H9 (cell line): ENCODE measurements around the gene CABP7. TPM values are rescaled to one million over a fixed set of nuclear protein-coding genes. Genes with fewer than 3 reads are reported as not detected.

Source experiments
- DNase-seq: peaks from one replicate; pipeline ENCODE4 v3.0.0-alpha.2; 2017
- H2AFZ ChIP-seq: one replicate; pipeline ENCODE4 v1.6.1; 2013; ENCODE audit warnings: mild to moderate bottlenecking, low read length, control low read depth, moderate library complexity
- H2AK5ac ChIP-seq: 2 replicates; pipeline ENCODE4 v1.6.1; 2013; ENCODE audit warnings: low read length, control low read depth, mixed read lengths; ENCODE audit not compliant: insufficient read length
- H2BK120ac ChIP-seq: one replicate; pipeline ENCODE4 v1.6.1; 2013; ENCODE audit warnings: low read depth, mild to moderate bottlenecking, low read length, control low read depth, inconsistent platforms; ENCODE audit not compliant: poor library complexity, severe bottlenecking
- H2BK12ac ChIP-seq: 2 replicates; pipeline ENCODE4 v1.6.1; 2013; ENCODE audit warnings: low read length, control low read depth, mixed read lengths, low read depth; ENCODE audit not compliant: insufficient read length
- H2BK15ac ChIP-seq: 2 replicates; pipeline ENCODE4 v1.6.1; 2013; ENCODE audit warnings: low read depth, low read length, control low read depth
- H2BK20ac ChIP-seq: one replicate; pipeline ENCODE4 v1.6.1; 2013; ENCODE audit warnings: low read depth, mild to moderate bottlenecking, low read length, control low read depth, inconsistent platforms; ENCODE audit not compliant: poor library complexity, severe bottlenecking
- H2BK5ac ChIP-seq: 2 replicates; pipeline ENCODE4 v1.6.1; 2013; ENCODE audit warnings: low read length, control low read depth, mixed read lengths; ENCODE audit not compliant: insufficient read length
- H3K14ac ChIP-seq: 2 replicates; pipeline ENCODE4 v1.6.1; 2013; ENCODE audit warnings: low read length, control low read depth; ENCODE audit not compliant: insufficient read depth
- H3K18ac ChIP-seq: 2 replicates; pipeline ENCODE4 v1.6.1; 2013; ENCODE audit warnings: low read depth, mild to moderate bottlenecking, mixed read lengths, low read length, control low read depth; ENCODE audit not compliant: insufficient read length
- H3K23ac ChIP-seq: 2 replicates; pipeline ENCODE4 v1.6.1; 2013; ENCODE audit warnings: low read length, control low read depth, mixed read lengths, low read depth; ENCODE audit not compliant: insufficient read length
- H3K23me2 ChIP-seq: 2 replicates; pipeline ENCODE4 v1.6.1; 2013; ENCODE audit warnings: low read depth, mild to moderate bottlenecking, mixed read lengths, low read length, control low read depth; ENCODE audit not compliant: insufficient read length, poor library complexity, severe bottlenecking
- H3K27ac ChIP-seq: 2 replicates; pipeline ENCODE4 v1.5.1; 2013; ENCODE audit warnings: low read length, control low read depth, mixed read lengths, low read depth; ENCODE audit not compliant: insufficient read length
- H3K27me3 ChIP-seq: 2 replicates; pipeline ENCODE4 v1.6.1; 2013; ENCODE audit warnings: low read length, control low read depth, inconsistent platforms; ENCODE audit not compliant: insufficient read depth
- H3K4ac ChIP-seq: 2 replicates; pipeline ENCODE4 v1.6.1; 2013; ENCODE audit warnings: low read depth, mild to moderate bottlenecking, control low read depth, inconsistent platforms, low read length, moderate library complexity
- H3K4me1 ChIP-seq: 2 replicates; pipeline ENCODE4 v1.6.1; 2013; ENCODE audit warnings: low read length, control low read depth, inconsistent platforms; ENCODE audit not compliant: insufficient read depth
- H3K4me2 ChIP-seq: 2 replicates; pipeline ENCODE4 v1.6.1; 2013; ENCODE audit warnings: low read length, control low read depth, mixed read lengths; ENCODE audit not compliant: insufficient read length, insufficient read depth
- H3K56ac ChIP-seq: 2 replicates; pipeline ENCODE4 v1.6.1; 2013; ENCODE audit warnings: low read depth, mild to moderate bottlenecking, mixed read lengths, low read length, control low read depth; ENCODE audit not compliant: insufficient read length
- H3K79me1 ChIP-seq: 2 replicates; pipeline ENCODE4 v1.6.1; 2013; ENCODE audit warnings: low read depth, mild to moderate bottlenecking, moderate library complexity, low read length, control low read depth, inconsistent platforms; ENCODE audit not compliant: insufficient read depth, poor library complexity, severe bottlenecking
- H3K79me2 ChIP-seq: 2 replicates; pipeline ENCODE4 v1.6.1; 2013; ENCODE audit warnings: low read length, control low read depth, inconsistent platforms; ENCODE audit not compliant: insufficient read depth
- H3K9ac ChIP-seq: 2 replicates; pipeline ENCODE4 v1.6.1; 2013; ENCODE audit warnings: low read length, control low read depth, mixed read lengths; ENCODE audit not compliant: insufficient read length; ENCODE audit errors: extremely low read depth
- H3K9me3 ChIP-seq: one replicate; pipeline ENCODE4 v1.6.1; 2013; ENCODE audit warnings: low read depth, low read length, inconsistent platforms; ENCODE audit not compliant: control insufficient read depth
- H3T11ph ChIP-seq: one replicate; pipeline ENCODE4 v1.6.1; 2013; ENCODE audit warnings: mild to moderate bottlenecking, low read length, control low read depth, inconsistent platforms
- H4K20me1 ChIP-seq: one replicate; pipeline ENCODE4 v1.6.1; 2013; ENCODE audit not compliant: control insufficient read depth, insufficient read length, insufficient read depth
- H4K5ac ChIP-seq: 2 replicates; pipeline ENCODE4 v1.6.1; 2013; ENCODE audit warnings: low read depth, mild to moderate bottlenecking, mixed read lengths, low read length, control low read depth; ENCODE audit not compliant: insufficient read length
- H4K8ac ChIP-seq: replicated peaks from 2 replicates; pipeline ENCODE4 v1.6.1; 2013; ENCODE audit warnings: low read length, control low read depth, mixed read lengths, low read depth; ENCODE audit not compliant: insufficient read length
- H4K91ac ChIP-seq: 2 replicates; pipeline ENCODE4 v1.6.1; 2013; ENCODE audit warnings: low read depth, mild to moderate bottlenecking, moderate library complexity, mixed read lengths, low read length, control low read depth; ENCODE audit not compliant: insufficient read length
- H3K27ac Mint-ChIP-seq, 3 experiments: 2 replicates in 2 of 3; 3 replicates in 1 of 3; pipeline ENCODE4 v1.8.0; 2020 to 2021; ENCODE audit warnings: mixed read lengths in 3 of 3, mild to moderate bottlenecking in 1 of 3, moderate library complexity in 1 of 3
- H3K27me3 Mint-ChIP-seq: 2 replicates; pipeline ENCODE4 v1.8.0; 2021; ENCODE audit warnings: low read depth, mild to moderate bottlenecking, moderate library complexity, mixed read lengths
- H3K36me3 Mint-ChIP-seq, 3 experiments: 2 replicates in 2 of 3; 3 replicates in 1 of 3; pipeline ENCODE4 v1.8.0; 2020 to 2021; ENCODE audit warnings: low read depth in 3 of 3, mixed read lengths in 3 of 3; ENCODE audit not compliant: insufficient read depth in 1 of 3
- H3K4me1 Mint-ChIP-seq, 2 experiments: 2 replicates each; pipeline ENCODE4 v1.8.0; 2020; ENCODE audit warnings: mixed read lengths in 2 of 2
- H3K4me3 Mint-ChIP-seq, 2 experiments: 2 replicates in 1 of 2; 3 replicates in 1 of 2; pipeline ENCODE4 v1.8.0; 2020 to 2021; ENCODE audit warnings: mild to moderate bottlenecking in 2 of 2, mixed read lengths in 2 of 2, moderate library complexity in 1 of 2
- H3K9me3 Mint-ChIP-seq, 2 experiments: 2 replicates in 1 of 2; 3 replicates in 1 of 2; pipeline ENCODE4 v1.8.0; 2020; ENCODE audit warnings: mild to moderate bottlenecking in 2 of 2, mixed read lengths in 2 of 2, moderate library complexity in 1 of 2
- WGBS: extraction: QIAGEN DNeasy Blood & Tissue Kit; methylation state at CpG from one replicate; pipeline ENCODE4 v1.1.7; 2013; ENCODE audit warnings: missing lambda C conversion rate, low lambda C conversion rate, mixed read lengths; ENCODE audit not compliant: insufficient read length; ENCODE audit errors: extremely low coverage; 5-methylcytosine and 5-hydroxymethylcytosine counted together
- total RNA-seq: library from RNA; stranded (reverse); gene quantifications from 2 replicates; pipeline ENCODE4 v1.2.1, GENCODE V29; 2021
- TF ChIP-seq, protein P1 (sequence below): fragments of 200-600 bp; sonication (generic); conservative IDR thresholded peaks from 3 replicates; pipeline ENCODE4 v1.8.0; 2021; ENCODE audit warnings: antibody characterized with exemption, mild to moderate bottlenecking

The CABP7 gene
- total RNA-seq, 1 experiment from 2014 or later: 0.83 TPM

DNA sequence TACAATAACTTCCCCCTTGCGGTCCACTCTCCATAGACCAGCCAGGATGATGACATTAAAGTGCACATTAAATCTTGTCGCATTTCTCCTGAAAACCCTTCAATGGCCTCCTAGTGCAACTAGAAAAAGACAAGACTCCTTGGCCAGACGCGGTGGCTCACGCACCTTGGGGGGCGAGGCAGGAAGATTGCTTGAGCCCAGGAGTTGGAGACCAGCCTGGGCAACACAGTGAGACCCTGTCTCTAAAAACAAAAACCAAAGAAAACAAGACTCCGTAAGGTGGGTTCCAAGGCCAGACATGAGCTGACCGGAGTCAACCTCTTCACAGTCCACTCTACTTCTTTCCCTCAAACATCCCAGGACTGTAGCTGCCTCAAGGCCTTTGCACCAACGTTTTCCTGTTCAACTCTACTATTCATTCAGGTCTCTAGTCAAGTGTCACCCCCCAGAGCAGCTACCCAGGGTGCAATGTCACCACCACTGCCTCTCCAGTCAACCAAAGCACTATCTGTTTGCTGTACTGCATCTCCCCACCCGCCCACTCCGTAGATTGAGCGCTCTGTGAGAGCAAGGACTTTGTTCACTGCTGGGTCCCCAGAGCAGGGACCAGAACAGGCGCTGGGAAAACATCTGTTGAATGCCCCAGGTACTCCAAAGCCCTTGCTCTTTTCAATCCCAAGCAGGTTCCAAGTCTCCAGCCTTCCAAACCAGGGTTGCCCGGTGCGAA is 46.3 kb downstream of the CABP7 start:
- no peaks in the 10 kb centered on the region for H3K9me3 Mint-ChIP-seq
- no peak overlapping the region for H4K5ac ChIP-seq
- H3K23ac ChIP-seq: no peak overlapping the region
- H3K9ac ChIP-seq: peak overlapping the region; percentile 71
- 0 out of 2 replicates have a peak overlapping the region, but pooled peaks have one; percentile 8 for H3K14ac ChIP-seq
- H3K4me3 Mint-ChIP-seq: peak overlapping the region; percentile 100
- H4K8ac ChIP-seq: no peak overlapping the region
- peak overlapping the region; percentile 76 to 96 (median 87); a peak in 6 of 7 replicates for H3K27ac Mint-ChIP-seq
- H2AK5ac ChIP-seq: no peak overlapping the region
- H3K36me3 Mint-ChIP-seq: peaks cover 12 to 29% (median 23%) of the 10 kb centered on the region in 3 experiments; a peak in 6 of 7 replicates
- H3K18ac ChIP-seq: peak overlapping the region; percentile 10
- H2BK20ac ChIP-seq: no peak overlapping the region
- H3K4ac ChIP-seq: no peak overlapping the region
- no peak overlapping the region for H3K27ac ChIP-seq
- no peak for DNase-seq
- peaks cover 2% of the 10 kb centered on the region; the same call in 1 of the 2 replicates for H3K4me1 ChIP-seq
- no peaks in the 10 kb centered on the region for H3K9me3 ChIP-seq
- H3K4me2 ChIP-seq: peak overlapping the region; percentile 90
- no peaks in the 10 kb centered on the region for H3K27me3 ChIP-seq
- peaks cover 7% of the 10 kb centered on the region; the same call in 1 of the 2 replicates for H3K79me2 ChIP-seq
- no peaks in the 10 kb centered on the region for H4K20me1 ChIP-seq
- H2BK120ac ChIP-seq: no peak overlapping the region
- H4K91ac ChIP-seq: no peak overlapping the region
- H2AFZ ChIP-seq: no peak overlapping the region
- peaks cover 13% of the 10 kb centered on the region for H3K23me2 ChIP-seq
- TF ChIP-seq, protein P1, sequence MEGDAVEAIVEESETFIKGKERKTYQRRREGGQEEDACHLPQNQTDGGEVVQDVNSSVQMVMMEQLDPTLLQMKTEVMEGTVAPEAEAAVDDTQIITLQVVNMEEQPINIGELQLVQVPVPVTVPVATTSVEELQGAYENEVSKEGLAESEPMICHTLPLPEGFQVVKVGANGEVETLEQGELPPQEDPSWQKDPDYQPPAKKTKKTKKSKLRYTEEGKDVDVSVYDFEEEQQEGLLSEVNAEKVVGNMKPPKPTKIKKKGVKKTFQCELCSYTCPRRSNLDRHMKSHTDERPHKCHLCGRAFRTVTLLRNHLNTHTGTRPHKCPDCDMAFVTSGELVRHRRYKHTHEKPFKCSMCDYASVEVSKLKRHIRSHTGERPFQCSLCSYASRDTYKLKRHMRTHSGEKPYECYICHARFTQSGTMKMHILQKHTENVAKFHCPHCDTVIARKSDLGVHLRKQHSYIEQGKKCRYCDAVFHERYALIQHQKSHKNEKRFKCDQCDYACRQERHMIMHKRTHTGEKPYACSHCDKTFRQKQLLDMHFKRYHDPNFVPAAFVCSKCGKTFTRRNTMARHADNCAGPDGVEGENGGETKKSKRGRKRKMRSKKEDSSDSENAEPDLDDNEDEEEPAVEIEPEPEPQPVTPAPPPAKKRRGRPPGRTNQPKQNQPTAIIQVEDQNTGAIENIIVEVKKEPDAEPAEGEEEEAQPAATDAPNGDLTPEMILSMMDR: no peak
- no peak overlapping the region for H2BK12ac ChIP-seq
- no peak overlapping the region for H3K56ac ChIP-seq
- peaks cover 15 to 17% of the 10 kb centered on the region in 2 experiments for H3K4me1 Mint-ChIP-seq
- no peak overlapping the region for H2BK5ac ChIP-seq
- H3T11ph ChIP-seq: no peak overlapping the region
- no peaks in the 10 kb centered on the region for H3K79me1 ChIP-seq
- H2BK15ac ChIP-seq: no peak overlapping the region
- no peaks in the 10 kb centered on the region for H3K27me3 Mint-ChIP-seq
- WGBS: no CpG with 5 or more reads among the region's 15 CpGs
